Naive thymus-derived CD8-positive, alpha-beta T cell (primary cell): ENCODE data around the gene BLTP3A. TPM values are rescaled to one million over a fixed set of nuclear protein-coding genes. Genes with fewer than 3 reads are reported as not detected.

ENCODE experiments used
- ATAC-seq, 2 donors: fragments of 150-1000 bp; cut with Tn5 transposase in 1 of 2; sonication (Bioruptor Pico), chemical (Tn5 transposase) in 1 of 2; 1 replicate in 1 of 2; 2 replicates in 1 of 2; pipeline ENCODE4 v1.10.0; 2021; ENCODE audit warnings: mild to moderate bottlenecking in 2 of 2, moderate library complexity in 2 of 2
- POLR2A ChIA-PET: fragments of 350-600 bp; sonication (Branson Sonifier 250); formaldehyde crosslinking; loops from one replicate; lab custom pipeline; 2021; ENCODE audit warnings: antibody characterized with exemption; lab: Charles Lee
- DNase-seq, 10 donors: peaks; one replicate each; pipeline versions ENCODE4 v3.0.0 to v3.0.0-alpha.2; 2020 to 2022
- H3K27ac Mint-ChIP-seq, 10 donors: one replicate each; pipeline ENCODE4 v1.8.0; 2020 to 2022; ENCODE audit warnings: mild to moderate bottlenecking in 10 of 10, mixed read lengths in 10 of 10, moderate library complexity in 4 of 10, inconsistent platforms in 1 of 10
- H3K27me3 Mint-ChIP-seq, 5 donors: one replicate each; pipeline ENCODE4 v1.8.0; 2021 to 2022; ENCODE audit warnings: mixed read lengths in 5 of 5
- H3K36me3 Mint-ChIP-seq, 3 donors: one replicate each; pipeline ENCODE4 v1.8.0; 2020 to 2022; ENCODE audit warnings: mixed read lengths in 3 of 3, mild to moderate bottlenecking in 2 of 3, inconsistent platforms in 1 of 3
- H3K4me1 Mint-ChIP-seq, 4 donors: one replicate each; pipeline ENCODE4 v1.8.0; 2021 to 2022; ENCODE audit warnings: mixed read lengths in 4 of 4
- H3K4me3 Mint-ChIP-seq, 10 donors: one replicate each; pipeline ENCODE4 v1.8.0; 2020 to 2022; ENCODE audit warnings: mild to moderate bottlenecking in 10 of 10, mixed read lengths in 10 of 10, moderate library complexity in 6 of 10, inconsistent platforms in 1 of 10
- H3K9me3 Mint-ChIP-seq, 9 donors: one replicate each; pipeline ENCODE4 v1.8.0; 2020 to 2022; ENCODE audit warnings: mixed read lengths in 9 of 9, mild to moderate bottlenecking in 3 of 9, inconsistent platforms in 1 of 9, moderate library complexity in 1 of 9
- polyA plus RNA-seq, 3 donors: library from polyadenylated mRNA; unstranded; fragments of 300-500 nt; fragmentation: Illumina TruSeq; gene quantifications; one replicate each; pipeline ENCODE4 v1.2.3, GENCODE V29; 2021
- total RNA-seq, 8 experiments: library from RNA in 2 of 8; stranded (reverse) in 2 of 8; gene quantifications; one replicate each; pipeline ENCODE4 v1.2.3 and lab custom pipeline; 2021 to 2026

The BLTP3A gene
- total and polyA plus RNA-seq, 5 experiments from 2014 or later = 1.4 to 11.2 (median 1.5) TPM

- H3K27ac Mint-ChIP-seq = peak overlapping the region in 1 of 10 donors; percentile 27
- H3K4me3 Mint-ChIP-seq = no peak overlapping the region
- DNase-seq (no peak), ATAC-seq (no peak)
- H3K9me3 Mint-ChIP-seq = no peaks in the 10 kb centered on the region
- no peaks in the 10 kb centered on the region for H3K27me3 Mint-ChIP-seq
- peaks cover 5 to 51% (median 9%) of the 10 kb centered on the region in 3 donors for H3K36me3 Mint-ChIP-seq
- no peaks in the 10 kb centered on the region for H3K4me1 Mint-ChIP-seq
- POLR2A ChIA-PET = no interaction called here
Observed at GRCh38 chr6:34839666-34840352, 47.9 kb downstream of the BLTP3A start.

Other genes with a start within 250 kb of the BLTP3A start
- not detected for gene SPDEF, start 235.8 kb upstream of the BLTP3A start, total RNA-seq
- not detected for gene SPDEF, start 235.8 kb upstream of the BLTP3A start, polyA plus RNA-seq
- 10 to 100 TPM; 60.7 to 61.8 TPM for gene ILRUN, start 95.3 kb upstream of the BLTP3A start, total RNA-seq
- 10 to 100 TPM; 10.5 to 14.5 (median 11.7) TPM for gene ILRUN, start 95.3 kb upstream of the BLTP3A start, polyA plus RNA-seq
- gene SNRPC, start 34.6 kb upstream of the BLTP3A start, total RNA-seq = 10 to 100 TPM; 53.6 to 58.5 TPM
- gene SNRPC, start 34.6 kb upstream of the BLTP3A start, polyA plus RNA-seq = 100 to 1,000 TPM; 320 to 328 (median 320) TPM
- 10 to 100 TPM; 28.7 to 32.7 TPM for gene TAF11, start 96.0 kb downstream of the BLTP3A start, total RNA-seq
- gene TAF11, start 96.0 kb downstream of the BLTP3A start, polyA plus RNA-seq = 10 to 100 TPM; 11.2 to 18.2 (median 13.7) TPM
- 10 to 100 TPM; 10.5 to 11.1 TPM for gene ANKS1A, start 97.2 kb downstream of the BLTP3A start, total RNA-seq
- gene ANKS1A, start 97.2 kb downstream of the BLTP3A start, polyA plus RNA-seq = 1 to 10 TPM; 1.6 to 2.6 (median 1.8) TPM